Breast epithelium (tissue), 3 donors: ENCODE results near the gene PLAC1.

Source experiments
- CTCF ChIP-seq, 3 donors: fragments of 450-650 bp; IDR thresholded peaks; one replicate each; pipeline ENCODE4 v1.5.1; 2016 to 2017; ENCODE audit warnings: antibody characterized with exemption in 3 of 3, mild to moderate bottlenecking in 3 of 3, moderate library complexity in 3 of 3
- POLR2A ChIP-seq: fragments of 450-650 bp; IDR thresholded peaks from one replicate; pipeline ENCODE4 v1.6.1; 2016; ENCODE audit warnings: antibody characterized with exemption, mild to moderate bottlenecking, moderate library complexity

DNA sequence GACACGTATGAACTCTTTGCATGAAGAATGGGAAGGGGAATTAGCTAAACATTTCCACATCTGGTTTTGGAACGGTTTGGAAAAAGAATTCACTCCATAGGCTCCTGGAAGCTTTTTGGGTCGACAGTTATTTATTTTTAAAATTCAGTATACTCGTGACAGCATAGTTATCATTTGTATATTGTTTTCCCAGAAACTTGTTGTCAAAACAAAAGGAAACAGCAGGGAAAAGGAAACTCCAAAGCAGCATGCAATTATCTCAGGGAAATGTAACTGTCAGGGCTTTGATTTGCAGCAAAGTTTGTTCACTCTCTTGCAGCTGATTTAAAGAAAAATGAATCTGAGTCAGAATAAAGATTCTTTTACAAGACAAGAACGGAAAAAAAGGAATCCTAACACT lies 86.5 kb downstream of the PLAC1 start:
- TF ChIP-seq CTCF (IDR thresholded peaks at IDR 0.05) (no peak), POLR2A (no peak)
